Stimulated activated CD8-positive, alpha-beta memory T cell treated with anti-CD3 and anti-CD28 coated beads, Interleukin-12 subunit alpha, Interleukin-12 subunit beta, amount 100 ng/mL, for 24 hours (primary cell): ENCODE results near the gene AQP3.
"Not testable (repeated sequence)": the region's sequence is repeated elsewhere in the genome, so short reads cannot be mapped to it uniquely, and the experiment has no call there.

Experiments
- DNase-seq: peaks from one replicate; pipeline ENCODE4 v3.0.0-alpha.2; 2020; ENCODE audit errors: extremely low read depth

Gene AQP3

GRCh38 chr9:33442125-33442524 is 5.3 kb downstream of the AQP3 start:
- no peak for DNase-seq

- DNase-seq = no peak
These were observed 6.8 kb downstream of the AQP3 start for GRCh38 chr9:33440609-33441008.

- no peak for DNase-seq
These were observed 7.2 kb downstream of the AQP3 start for GRCh38 chr9:33440204-33440603.

- no peak for DNase-seq
These were observed 7.7 kb downstream of the AQP3 start for GRCh38 chr9:33439731-33440130.

GRCh38 chr9:33438926-33439680 is 8.3 kb downstream of the AQP3 start:
- no peak for DNase-seq

GRCh38 chr9:33437898-33438297 is 9.5 kb downstream of the AQP3 start:
- DNase-seq = no peak

- no peak for DNase-seq
These were observed 10.2 kb downstream of the AQP3 start for GRCh38 chr9:33437205-33437604.

GRCh38 chr9:33436445-33436844 is 10.9 kb downstream of the AQP3 start:
- DNase-seq = no peak

- DNase-seq = no peak
These were observed 11.5 kb downstream of the AQP3 start for GRCh38 chr9:33435821-33436277.

GRCh38 chr9:33434317-33435105 is 12.9 kb downstream of the AQP3 start:
- DNase-seq = no peak

- DNase-seq = no peak
These were observed 13.5 kb downstream of the AQP3 start for GRCh38 chr9:33433871-33434270.

- no peak for DNase-seq
These were observed 16.0 kb downstream of the AQP3 start for GRCh38 chr9:33431420-33431819.

GRCh38 chr9:33430942-33431341 is 16.5 kb downstream of the AQP3 start:
- DNase-seq = no peak

GRCh38 chr9:33429256-33429985 is 18.0 kb downstream of the AQP3 start:
- DNase-seq = no peak

- DNase-seq = no peak
These were observed 20.5 kb downstream of the AQP3 start for GRCh38 chr9:33426843-33427293.

- DNase-seq = no peak
These were observed 22.3 kb downstream of the AQP3 start for GRCh38 chr9:33425128-33425533.

- not testable (repeated sequence) for DNase-seq
These were observed 22.9 kb downstream of the AQP3 start for GRCh38 chr9:33424492-33424891.

- DNase-seq = not testable (repeated sequence)
These were observed 23.4 kb downstream of the AQP3 start for GRCh38 chr9:33424043-33424442.

GRCh38 chr9:33419708-33420303 is 27.6 kb downstream of the AQP3 start:
- DNase-seq = no peak

GRCh38 chr9:33418090-33418489 is 29.3 kb downstream of the AQP3 start:
- DNase-seq = no peak

- no peak for DNase-seq
These were observed 30.4 kb downstream of the AQP3 start for GRCh38 chr9:33416996-33417395.

GRCh38 chr9:33415501-33416038 is 31.8 kb downstream of the AQP3 start:
- peak; percentile 55 for DNase-seq
